ENCODE measurements around the gene BAZ1B. TPM values are rescaled to one million over a fixed set of nuclear protein-coding genes. Genes with fewer than 3 reads are reported as not detected.

Gene BAZ1B
- total and polyA plus RNA-seq, 9 donors = 33.4 to 89.7 (median 58.7) TPM

DNA sequence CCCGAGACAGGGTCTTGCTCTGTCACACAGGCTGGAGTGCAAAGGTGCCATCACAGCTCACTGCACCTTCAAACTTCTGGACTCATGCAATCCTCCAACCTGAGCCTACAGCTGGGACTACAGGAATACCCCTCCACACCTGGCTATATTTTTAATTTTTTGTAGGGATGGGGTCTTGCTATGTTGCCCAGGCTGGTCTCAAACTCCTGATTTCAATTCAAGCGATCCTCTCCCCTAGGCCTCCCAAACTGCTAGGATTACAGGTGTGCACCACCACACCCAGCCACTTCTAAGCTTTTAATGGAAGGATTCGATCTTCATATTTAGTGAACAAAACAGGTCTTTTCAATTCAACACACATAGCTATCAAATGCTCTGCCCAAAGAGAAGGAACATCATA, 58.8 kb downstream of the BAZ1B start:
- no peak overlapping the region for H3K4me3 ChIP-seq
- DNase-seq = no peak
- H3K36me3 ChIP-seq = no peaks in the 10 kb centered on the region
- WGBS, 3 donors = 93 to 99% (median 96%) methylated on average over 3 of the region's 3 CpGs
- no peaks in the 10 kb centered on the region for H3K4me1 ChIP-seq (ENCODE audit: insufficient read depth)
- no peaks in the 10 kb centered on the region for H3K27me3 ChIP-seq
- H3K27ac ChIP-seq = no peak overlapping the region
- no peaks in the 10 kb centered on the region for H3K9me3 ChIP-seq
- no peak for TF ChIP-seq POLR2A (IDR thresholded peaks at IDR 0.05)
- TF ChIP-seq, protein P1, sequence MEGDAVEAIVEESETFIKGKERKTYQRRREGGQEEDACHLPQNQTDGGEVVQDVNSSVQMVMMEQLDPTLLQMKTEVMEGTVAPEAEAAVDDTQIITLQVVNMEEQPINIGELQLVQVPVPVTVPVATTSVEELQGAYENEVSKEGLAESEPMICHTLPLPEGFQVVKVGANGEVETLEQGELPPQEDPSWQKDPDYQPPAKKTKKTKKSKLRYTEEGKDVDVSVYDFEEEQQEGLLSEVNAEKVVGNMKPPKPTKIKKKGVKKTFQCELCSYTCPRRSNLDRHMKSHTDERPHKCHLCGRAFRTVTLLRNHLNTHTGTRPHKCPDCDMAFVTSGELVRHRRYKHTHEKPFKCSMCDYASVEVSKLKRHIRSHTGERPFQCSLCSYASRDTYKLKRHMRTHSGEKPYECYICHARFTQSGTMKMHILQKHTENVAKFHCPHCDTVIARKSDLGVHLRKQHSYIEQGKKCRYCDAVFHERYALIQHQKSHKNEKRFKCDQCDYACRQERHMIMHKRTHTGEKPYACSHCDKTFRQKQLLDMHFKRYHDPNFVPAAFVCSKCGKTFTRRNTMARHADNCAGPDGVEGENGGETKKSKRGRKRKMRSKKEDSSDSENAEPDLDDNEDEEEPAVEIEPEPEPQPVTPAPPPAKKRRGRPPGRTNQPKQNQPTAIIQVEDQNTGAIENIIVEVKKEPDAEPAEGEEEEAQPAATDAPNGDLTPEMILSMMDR (IDR thresholded peaks at IDR 0.05) = no peak
- TF ChIP-seq EP300 (IDR thresholded peaks at IDR 0.05) = no peak
- intact Hi-C loops (cut with DNase I) = no loop called here

- Histone ChIP-seq H3K27me3 (no peaks in the 10 kb centered on the region), H3K27ac (no peak overlapping the region), H3K9me3 (no peaks in the 10 kb centered on the region), H3K4me3 (no peak overlapping the region), H3K4me1 (ENCODE audit: insufficient read depth) (no peaks in the 10 kb centered on the region), H3K36me3 (no peaks in the 10 kb centered on the region)
- no peak for TF ChIP-seq POLR2A (IDR thresholded peaks at IDR 0.05)
- TF ChIP-seq, protein P1 (IDR thresholded peaks at IDR 0.05) = no peak
- no peak for TF ChIP-seq EP300 (IDR thresholded peaks at IDR 0.05)
- DNase-seq = no peak
- intact Hi-C loops (cut with DNase I) = no loop called here
- WGBS, 3 donors = 90 to 96% (median 95%) methylated on average over 3 of the region's 3 CpGs
Measured at GRCh38 chr7:73461782-73462285, 60.3 kb downstream of the BAZ1B start.

DNA sequence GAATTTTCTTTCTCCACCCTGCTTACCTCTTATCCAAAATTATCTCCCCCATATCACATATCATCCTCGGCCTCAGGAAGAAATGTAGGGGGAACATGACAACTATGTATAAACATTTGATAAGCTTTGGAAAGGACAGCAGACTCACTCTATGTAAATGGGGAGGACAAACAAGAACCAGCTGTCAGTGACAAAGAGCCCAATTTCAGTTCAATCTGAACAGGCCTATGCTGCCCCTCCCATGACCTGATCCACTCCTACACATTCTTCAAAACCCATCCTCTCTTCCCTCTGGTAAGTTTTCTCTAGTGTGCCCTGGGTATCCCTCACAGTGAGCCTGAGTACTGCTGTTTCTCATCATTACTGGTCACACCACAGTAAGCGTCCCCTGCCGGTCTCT, 67.7 kb downstream of the BAZ1B start:
- TF ChIP-seq POLR2A (IDR thresholded peaks at IDR 0.05) = no peak
- no peak for TF ChIP-seq EP300 (IDR thresholded peaks at IDR 0.05)
- TF ChIP-seq, protein P1 (IDR thresholded peaks at IDR 0.05) = no peak
- no peaks in the 10 kb centered on the region for H3K36me3 ChIP-seq
- no peaks in the 10 kb centered on the region for H3K9me3 ChIP-seq
- no peak overlapping the region for H3K4me3 ChIP-seq
- H3K27ac ChIP-seq = no peak overlapping the region
- peaks cover 4% of the 10 kb centered on the region for H3K4me1 ChIP-seq (ENCODE audit: insufficient read depth)
- H3K27me3 ChIP-seq = no peaks in the 10 kb centered on the region
- intact Hi-C loops (cut with DNase I) = loop anchor here in 2 of 4 donors (5.0 to 10.0 kb wide), 2 partner anchors 110 to 112 kb away; no protein-coding TSS in a partner anchor
- WGBS, 3 donors = 33 to 34% (median 33%) methylated on average over 3 of the region's 3 CpGs
- DNase-seq = no peak

GRCh38 chr7:73452999-73453635, 69.0 kb downstream of the BAZ1B start:
- H3K36me3 ChIP-seq = no peaks in the 10 kb centered on the region
- 30 to 33% (median 32%) methylated on average over 2 of the region's 2 CpGs for WGBS, 3 donors
- DNase-seq = no peak
- intact Hi-C loops (cut with DNase I) = loop anchor here in 2 of 4 donors (5.0 to 10.0 kb wide), 2 partner anchors 108 to 111 kb away; no protein-coding TSS in a partner anchor
- H3K27ac ChIP-seq = no peak overlapping the region
- no peaks in the 10 kb centered on the region for H3K27me3 ChIP-seq
- H3K4me1 ChIP-seq (ENCODE audit: insufficient read depth) = peaks cover 4% of the 10 kb centered on the region
- no peak overlapping the region for H3K4me3 ChIP-seq
- no peaks in the 10 kb centered on the region for H3K9me3 ChIP-seq
- TF ChIP-seq, protein P1 (IDR thresholded peaks at IDR 0.05) = no peak
- TF ChIP-seq POLR2A (IDR thresholded peaks at IDR 0.05) (no peak), EP300 (IDR thresholded peaks at IDR 0.05) (no peak)

Data from ovary (tissue), 9 donors.